Vagina (tissue), 2 donors: ENCODE data around the gene CD52. TPM values are rescaled to one million over a fixed set of nuclear protein-coding genes. Genes with fewer than 3 reads are reported as not detected.
A peak's percentile ranks its signal among the peaks of the same experiment; 100 is the strongest.

Experiments
- DNase-seq, 2 donors: peaks; one replicate each; pipeline ENCODE4 v3.0.0-alpha.2; 2017; ENCODE audit errors: extremely low spot score in 2 of 2
- H3K27ac ChIP-seq: fragments of 200-600 bp; sonication (generic); one replicate; pipeline ENCODE4 v1.5.1; 2019
- H3K27me3 ChIP-seq: fragments of 200-600 bp; sonication (generic); one replicate; pipeline ENCODE4 v1.5.1; 2019
- H3K36me3 ChIP-seq, 2 donors: fragments of 200-600 bp; sonication (generic); one replicate each; pipeline ENCODE4 v1.5.1; 2017 to 2019
- H3K4me1 ChIP-seq: fragments of 200-600 bp; sonication (generic); one replicate; pipeline ENCODE4 v1.5.1; 2019
- H3K4me3 ChIP-seq, 2 donors: fragments of 200-600 bp; sonication (generic); 1 replicate in 1 of 2; 2 replicates in 1 of 2; pipeline ENCODE4 v1.5.1; 2016 to 2019
- H3K9me3 ChIP-seq: fragments of 200-600 bp; sonication (generic); one replicate; pipeline ENCODE4 v1.5.1; 2019
- CTCF ChIP-seq, 3 experiments: fragments of 450-650 bp in 2 of 3; fragments of 200-600 bp in 1 of 3; sonication (generic) in 1 of 3; IDR thresholded peaks; one replicate each; pipeline ENCODE4 v1.5.1; 2017 to 2019; ENCODE audit warnings: antibody characterized with exemption in 3 of 3, mild to moderate bottlenecking in 2 of 3, moderate library complexity in 2 of 3
- POLR2A ChIP-seq, 2 donors: fragments of 450-650 bp; IDR thresholded peaks; one replicate each; pipeline ENCODE4 v1.6.1; 2017; ENCODE audit warnings: antibody characterized with exemption in 2 of 2, mild to moderate bottlenecking in 2 of 2, moderate library complexity in 2 of 2
- POLR2AphosphoS5 ChIP-seq, 2 donors: sonication (generic); formaldehyde crosslinking; IDR thresholded peaks; one replicate each; pipeline ENCODE4 v1.9.0; 2017; ENCODE audit warnings: antibody characterized with exemption in 2 of 2, mild to moderate bottlenecking in 2 of 2, low read depth in 1 of 2; ENCODE audit not compliant: insufficient read depth in 1 of 2
- intact Hi-C: fragments of 100-400 bp; cut with DNase I; formaldehyde crosslinking; loops from one replicate; pipeline ENCODE4 v1.15.1; 2023
- total RNA-seq: library from RNA; depleted of rRNA; stranded (reverse); fragments of >200 nt; gene quantifications from one replicate; pipeline ENCODE4 v1.2.3, GENCODE V29; 2016

The CD52 gene
- total RNA-seq, 1 donor from 2014 or later = 8.1 TPM

- Histone ChIP-seq H3K27ac (peak overlapping the region; percentile 53), H3K27me3 (no peaks in the 10 kb centered on the region), H3K4me1 (peaks cover 86% of the 10 kb centered on the region), H3K9me3 (no peaks in the 10 kb centered on the region), H3K36me3 (peaks cover 0 to 8% of the 10 kb centered on the region in 2 donors), H3K4me3 (no peak overlapping the region)
- TF ChIP-seq POLR2AphosphoS5 (IDR thresholded peaks at IDR 0.05; ENCODE audit: insufficient read depth in 1 of 2, low read depth in 1 of 2) (peak in 1 of 2 donors; percentile 58), CTCF (IDR thresholded peaks at IDR 0.05) (peak in 2 of 3 experiments; percentile 47 to 48), POLR2A (IDR thresholded peaks at IDR 0.05) (no peak)
- intact Hi-C loops = loop anchor here (5.0 kb wide), 1 partner anchor 38 kb away; no protein-coding TSS in a partner anchor
- DNase-seq = peak in 1 of 2 donors; percentile 96
Measured at GRCh38 chr1:26284597-26285347, 33.0 kb upstream of the CD52 start.

- Histone ChIP-seq H3K27ac (peak overlapping the region; percentile 40), H3K36me3 (peaks cover 0 to 8% of the 10 kb centered on the region in 2 donors), H3K9me3 (no peaks in the 10 kb centered on the region), H3K27me3 (no peaks in the 10 kb centered on the region), H3K4me3 (no peak overlapping the region), H3K4me1 (peaks cover 88% of the 10 kb centered on the region)
- no peak for TF ChIP-seq POLR2AphosphoS5 (IDR thresholded peaks at IDR 0.05; ENCODE audit: insufficient read depth in 1 of 2, low read depth in 1 of 2)
- TF ChIP-seq CTCF (IDR thresholded peaks at IDR 0.05) = no peak
- TF ChIP-seq POLR2A (IDR thresholded peaks at IDR 0.05) = no peak
- peak in 1 of 2 donors; percentile 87 for DNase-seq
- intact Hi-C loops = loop anchor here (5.0 kb wide), 1 partner anchor 37 kb away; no protein-coding TSS in a partner anchor
Measured at GRCh38 chr1:26285366-26286063, 32.2 kb upstream of the CD52 start.

- no peak for DNase-seq
- intact Hi-C loops = loop anchor here (5.0 kb wide), 1 partner anchor 36 kb away; no protein-coding TSS in a partner anchor
- Histone ChIP-seq H3K36me3 (peaks cover 0 to 8% of the 10 kb centered on the region in 2 donors), H3K4me1 (peaks cover 88% of the 10 kb centered on the region), H3K27ac (peak overlapping the region; percentile 40), H3K9me3 (no peaks in the 10 kb centered on the region), H3K4me3 (no peak overlapping the region), H3K27me3 (no peaks in the 10 kb centered on the region)
- TF ChIP-seq POLR2AphosphoS5 (IDR thresholded peaks at IDR 0.05; ENCODE audit: insufficient read depth in 1 of 2, low read depth in 1 of 2) = no peak
- no peak for TF ChIP-seq POLR2A (IDR thresholded peaks at IDR 0.05)
- TF ChIP-seq CTCF (IDR thresholded peaks at IDR 0.05) = no peak
Measured at GRCh38 chr1:26286064-26286416, 31.7 kb upstream of the CD52 start.

- Histone ChIP-seq H3K4me3 (no peak overlapping the region), H3K27me3 (no peaks in the 10 kb centered on the region), H3K27ac (peak overlapping the region; percentile 33), H3K4me1 (peaks cover 83% of the 10 kb centered on the region), H3K9me3 (no peaks in the 10 kb centered on the region), H3K36me3 (no peaks in the 10 kb centered on the region)
- no peak for DNase-seq
- TF ChIP-seq CTCF (IDR thresholded peaks at IDR 0.05) (no peak), POLR2A (IDR thresholded peaks at IDR 0.05) (no peak), POLR2AphosphoS5 (IDR thresholded peaks at IDR 0.05; ENCODE audit: insufficient read depth in 1 of 2, low read depth in 1 of 2) (peak in 1 of 2 donors; percentile 21)
- intact Hi-C loops = loop anchor here (5.0 kb wide), 1 partner anchor 35 kb away; no protein-coding TSS in a partner anchor
Measured at GRCh38 chr1:26287033-26287711, 30.6 kb upstream of the CD52 start.
